CD4-positive, alpha-beta T cell treated with Interleukin-6 at 100 ng/mL for 8 hours (primary cell): ENCODE measurements around the gene CAPN11.

Source experiments
- DNase-seq: peaks from one replicate; pipeline ENCODE4 v3.0.0-alpha.2; 2020; ENCODE audit warnings: mixed read lengths, low spot score

CAPN11 gene

DNA sequence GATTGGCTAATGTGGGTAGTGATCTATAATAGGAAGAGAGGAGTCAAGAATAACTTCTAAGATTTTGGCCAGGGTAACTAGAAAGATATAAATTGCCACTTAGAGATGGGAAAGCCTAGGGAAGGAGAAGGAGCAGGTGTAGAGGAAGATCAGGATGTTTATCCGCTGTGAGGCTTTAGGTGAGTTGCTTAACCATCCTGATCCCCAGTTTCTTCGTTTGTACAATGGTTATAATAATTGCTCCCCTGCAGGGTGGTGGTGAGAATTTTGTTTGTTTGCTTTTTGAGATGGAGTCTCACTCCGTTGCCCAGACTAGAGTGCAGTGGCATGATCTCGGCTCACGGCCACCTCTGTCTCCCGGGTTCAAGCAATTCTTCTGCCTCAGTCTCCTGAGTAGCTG lies 55.7 kb downstream of the CAPN11 start:
- DNase-seq: no peak

GRCh38 chr6:44216677-44217331 lies 58.2 kb downstream of the CAPN11 start, which contains the start of gene MYMX:
TSS of gene MYMX (plus strand) at chr6:44216926. CDS start at chr6:44217472, 546 bp downstream.
- DNase-seq: no peak

DNA sequence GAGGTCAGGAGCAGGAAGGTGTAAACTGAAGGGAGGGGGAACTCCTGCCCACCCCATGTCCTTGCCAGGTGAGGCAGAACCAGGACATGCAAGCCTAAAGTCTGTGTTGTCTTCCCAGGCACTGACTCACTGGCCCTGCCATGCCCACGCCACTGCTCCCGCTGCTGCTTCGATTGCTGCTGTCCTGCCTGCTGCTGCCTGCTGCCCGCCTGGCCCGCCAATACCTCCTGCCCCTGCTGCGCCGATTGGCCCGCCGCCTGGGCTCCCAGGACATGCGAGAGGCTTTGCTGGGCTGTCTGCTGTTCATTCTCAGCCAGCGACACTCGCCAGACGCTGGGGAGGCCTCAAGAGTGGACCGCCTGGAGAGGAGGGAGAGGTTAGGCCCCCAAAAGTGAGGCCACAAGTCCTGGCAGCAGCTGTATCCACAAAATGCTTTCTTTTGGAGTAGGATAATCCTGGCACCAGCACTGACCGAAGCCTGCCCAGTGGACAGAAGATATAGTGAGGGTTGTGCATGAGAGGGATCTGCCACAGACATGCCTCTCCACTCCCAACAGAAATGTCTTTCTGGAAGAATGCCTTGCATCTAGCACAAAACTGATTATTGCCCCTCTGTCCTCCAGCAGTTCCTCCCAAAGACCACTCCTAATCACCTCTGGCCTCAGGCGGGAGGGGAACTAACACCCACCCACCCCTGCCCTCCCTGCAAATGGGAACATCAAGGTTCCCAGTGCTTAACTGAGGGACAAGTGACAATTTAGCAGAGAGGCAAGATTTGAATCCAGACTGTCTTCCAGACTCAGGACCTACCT lies 58.9 kb downstream of the CAPN11 start:
- DNase-seq: no peak

DNA sequence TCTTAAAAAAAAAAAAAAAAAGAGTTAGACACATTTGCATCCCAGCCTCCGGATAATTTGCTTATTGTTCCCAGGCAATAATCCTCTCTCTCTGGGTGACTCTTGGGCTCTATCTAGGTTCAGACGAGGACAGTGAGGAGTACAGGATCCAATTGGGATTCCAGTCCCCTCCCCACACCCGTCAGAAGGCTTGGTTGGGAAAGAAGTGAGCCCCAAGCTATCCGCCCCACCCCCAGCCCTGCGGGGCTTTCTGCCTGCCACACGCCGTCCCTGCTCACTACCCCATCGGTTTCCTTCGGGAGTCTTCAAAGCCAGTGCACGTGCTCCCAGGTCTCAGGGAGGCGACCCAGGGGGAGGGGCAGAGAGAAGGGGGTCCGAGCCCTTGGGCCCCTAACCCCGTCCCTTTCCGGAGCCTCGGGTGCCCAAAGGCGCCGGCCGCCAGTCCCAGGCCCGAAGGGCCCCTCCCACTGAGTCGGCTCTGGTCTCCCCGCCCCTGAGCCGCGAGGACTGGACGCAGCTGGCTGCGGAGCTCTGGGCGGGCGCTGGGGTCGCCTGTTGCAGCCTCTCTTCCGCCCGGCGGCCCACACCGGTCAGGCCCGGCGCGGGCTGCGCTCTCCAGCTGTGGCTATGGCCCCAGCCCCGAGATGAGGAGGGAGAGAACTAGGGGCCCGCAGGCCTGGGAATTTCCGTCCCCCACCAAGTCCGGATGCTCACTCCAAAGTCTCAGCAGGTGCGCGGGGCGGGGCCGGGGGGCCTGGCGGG lies 60.6 kb downstream of the CAPN11 start:
- no peak for DNase-seq

GRCh38 chr6:44219815-44220784 lies 61.5 kb downstream of the CAPN11 start:
- DNase-seq: no peak

DNA sequence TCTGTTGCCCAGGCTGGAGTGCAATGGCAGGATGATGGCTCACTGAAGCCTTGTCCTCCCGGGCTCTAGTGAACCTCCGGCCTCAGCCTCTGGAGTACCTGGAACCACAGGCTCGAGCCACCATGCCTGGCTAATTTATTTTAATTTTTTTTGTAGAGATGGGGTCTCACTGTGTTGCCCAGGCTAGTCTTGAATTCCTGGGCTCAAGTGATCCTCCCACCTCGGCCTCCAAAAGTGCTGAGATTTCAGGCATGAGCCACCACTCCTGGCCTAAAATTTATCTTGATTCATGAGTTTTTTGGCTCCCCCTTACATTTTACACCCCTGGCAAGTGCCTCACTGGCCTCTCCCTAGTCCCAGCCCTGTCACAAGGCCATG lies 62.3 kb downstream of the CAPN11 start:
- DNase-seq: no peak

DNA sequence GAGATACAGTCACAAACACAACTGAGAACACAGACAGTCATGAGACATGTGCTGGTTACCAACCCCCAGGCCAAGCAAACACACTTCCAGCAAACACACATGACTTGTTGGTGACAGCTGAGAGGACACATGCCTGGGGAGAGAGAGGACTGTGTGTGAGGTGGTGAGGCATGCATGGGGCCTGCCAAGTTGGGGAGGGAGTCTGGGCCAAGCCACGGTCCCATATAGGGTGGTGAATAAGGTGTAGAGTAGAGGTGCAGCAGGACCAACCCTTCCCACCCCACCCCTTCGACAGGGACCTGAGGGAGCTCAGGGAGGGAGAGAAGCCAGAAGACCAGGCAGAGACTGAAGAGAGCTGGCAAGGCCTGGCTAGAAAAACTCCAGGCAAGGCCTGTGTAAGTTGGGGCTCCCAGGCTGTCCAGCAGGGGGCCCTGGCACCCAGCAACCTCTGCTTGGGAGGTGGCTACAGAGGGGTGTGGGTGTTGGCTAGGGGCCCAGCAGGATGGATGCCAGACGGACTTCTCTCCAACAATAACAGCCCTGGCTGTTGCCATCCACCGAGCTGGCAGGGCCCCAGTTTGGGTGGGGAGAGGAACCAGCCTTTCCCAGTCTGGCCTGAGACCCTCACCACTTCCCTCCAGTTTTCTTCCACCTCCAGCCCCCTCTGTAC lies 62.8 kb downstream of the CAPN11 start:
- peak; percentile 70 for DNase-seq

DNA sequence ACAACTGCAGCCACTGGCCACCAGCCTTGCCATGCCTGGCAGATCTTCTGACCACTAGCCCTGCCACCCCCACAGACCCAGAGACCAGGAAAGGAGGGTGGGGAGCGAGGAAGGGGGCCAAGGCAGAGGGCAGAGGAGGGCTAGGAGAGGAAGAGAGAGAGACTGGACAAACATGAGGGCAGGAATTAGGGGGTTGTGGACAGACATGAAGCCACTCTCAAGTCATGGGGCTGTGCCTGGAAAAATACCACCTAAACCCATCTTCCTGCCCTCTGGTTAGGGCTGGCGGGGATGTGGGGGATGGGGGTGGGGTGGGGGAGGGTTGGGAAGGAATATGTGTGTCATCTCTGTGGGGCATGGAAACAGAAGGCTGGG lies 63.3 kb downstream of the CAPN11 start:
- DNase-seq: no peak

DNA sequence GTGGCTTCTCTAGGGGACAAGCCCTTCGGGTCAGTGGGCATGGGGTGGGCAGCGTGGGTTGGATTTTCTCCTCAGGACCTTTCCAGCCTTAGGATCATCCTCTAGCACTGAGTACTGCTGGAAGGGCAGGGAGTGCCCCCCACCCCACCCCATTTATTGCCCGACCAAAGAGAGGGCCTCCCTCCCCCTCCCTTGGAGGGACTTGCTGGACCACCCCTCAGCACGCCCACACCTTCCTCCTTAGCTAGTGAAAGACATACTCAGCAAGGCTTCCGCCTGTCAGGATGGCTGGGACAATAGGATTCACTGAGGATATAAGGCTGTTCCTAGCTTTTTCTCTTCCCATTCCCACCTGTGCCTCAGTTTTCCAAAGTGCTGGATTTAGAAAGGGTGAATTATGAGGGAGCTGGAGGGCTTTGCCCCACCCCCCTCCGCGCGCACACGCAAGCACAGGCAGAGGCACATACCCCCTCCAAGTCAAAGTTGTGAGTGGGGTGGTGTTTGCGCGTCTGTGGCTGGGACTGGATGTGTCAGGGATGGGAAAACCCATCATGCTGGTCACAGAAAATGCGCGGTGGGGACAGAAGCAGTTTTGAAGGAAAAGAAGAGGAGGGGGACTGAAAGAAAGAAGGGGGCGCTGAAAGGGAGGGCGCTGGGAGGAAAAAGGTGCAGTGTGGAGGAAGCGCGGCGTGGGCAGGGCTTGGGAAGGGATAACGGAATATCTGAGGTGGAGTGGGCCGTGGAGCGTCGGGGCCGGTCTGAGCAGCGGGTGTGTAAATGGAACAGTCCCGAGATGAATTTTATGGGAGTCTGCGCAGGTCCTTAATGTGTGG lies 64.1 kb downstream of the CAPN11 start:
- no peak for DNase-seq

DNA sequence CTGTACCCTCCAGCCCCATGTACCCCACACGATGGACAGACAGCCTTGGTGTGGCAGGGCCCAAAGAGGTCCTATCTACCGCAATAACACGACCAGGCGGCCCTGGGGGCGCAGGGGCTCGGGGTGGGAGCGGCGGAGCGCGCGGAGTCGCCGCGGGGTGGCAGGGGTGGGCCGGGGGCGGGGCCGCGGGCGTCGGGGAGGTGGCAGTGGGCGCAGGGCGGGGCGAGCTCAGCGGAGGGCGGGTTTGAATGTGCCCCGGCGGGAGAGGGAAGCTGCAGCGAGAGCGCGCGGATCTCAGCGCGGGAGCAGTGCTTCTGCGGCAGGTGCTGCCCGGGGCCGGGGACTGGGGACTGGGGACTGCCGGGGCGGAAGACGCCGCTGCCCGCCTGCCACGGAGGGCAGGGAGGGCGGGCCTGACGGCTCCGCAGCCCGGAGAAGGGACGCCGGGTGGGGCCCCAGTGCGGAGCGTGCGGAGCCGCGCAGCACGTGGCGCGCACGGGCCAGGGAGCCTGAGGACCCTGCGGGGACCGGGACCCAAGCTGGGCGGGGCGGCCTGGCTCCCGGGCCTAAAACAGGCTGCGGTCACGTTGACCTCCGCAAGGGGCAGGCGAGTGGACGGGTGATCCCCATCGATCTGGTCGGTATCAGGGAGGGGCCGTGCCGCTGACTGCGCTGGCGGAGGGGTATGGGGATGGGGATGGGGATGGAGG lies 64.9 kb downstream of the CAPN11 start, which contains the start of gene SLC29A1:
TSS of gene SLC29A1 (plus strand) at position 277 of the 710 bp plus-strand sequence. CDS start 3,719 bp downstream, outside the sequence.
- DNase-seq: peak; percentile 82

- no peak for DNase-seq
Measured at GRCh38 chr6:44224029-44224964, 65.7 kb downstream of the CAPN11 start.

- DNase-seq: no peak
Measured at GRCh38 chr6:44224965-44225305, 66.3 kb downstream of the CAPN11 start.

- DNase-seq: no peak
Measured at GRCh38 chr6:44225579-44226325, 67.1 kb downstream of the CAPN11 start.

DNA sequence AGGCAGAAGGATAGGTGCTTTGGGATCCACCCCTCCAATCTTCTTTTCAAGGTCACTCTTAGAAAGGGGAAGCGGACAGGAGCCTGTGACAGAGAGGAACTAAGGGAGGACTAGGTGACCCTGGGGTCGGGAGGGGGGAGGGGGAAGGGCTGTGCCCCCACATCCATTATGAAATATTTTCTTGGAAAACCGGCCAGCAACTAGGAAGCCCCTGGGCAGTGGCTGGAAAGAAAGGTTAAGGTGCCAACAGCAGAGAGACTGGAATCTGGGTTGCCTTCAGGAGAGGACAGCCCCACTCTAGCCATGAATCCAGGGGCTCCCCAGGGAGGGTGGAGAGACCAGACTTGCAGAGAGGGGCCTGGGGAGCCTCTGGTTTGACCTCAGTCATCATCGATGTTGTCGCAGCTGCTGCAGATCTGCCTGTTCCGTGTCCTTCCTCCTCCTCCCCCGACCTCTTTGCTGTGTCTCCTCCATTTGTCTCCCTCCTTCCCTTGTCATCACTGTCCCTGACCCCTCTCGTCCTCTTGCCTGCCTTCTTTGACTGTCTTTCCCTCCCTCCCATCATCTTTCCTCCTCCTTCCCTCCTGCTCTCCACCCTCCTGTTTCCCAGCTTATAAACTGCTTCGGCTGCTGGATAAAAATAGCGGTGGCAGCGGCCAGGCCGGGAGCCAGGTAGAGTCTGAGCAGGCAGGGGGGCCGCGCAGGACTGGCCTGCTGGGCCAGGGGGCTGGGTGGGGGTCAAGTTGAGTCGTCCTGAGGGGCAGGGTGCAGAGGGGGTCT lies 67.9 kb downstream of the CAPN11 start:
- no peak for DNase-seq

DNA sequence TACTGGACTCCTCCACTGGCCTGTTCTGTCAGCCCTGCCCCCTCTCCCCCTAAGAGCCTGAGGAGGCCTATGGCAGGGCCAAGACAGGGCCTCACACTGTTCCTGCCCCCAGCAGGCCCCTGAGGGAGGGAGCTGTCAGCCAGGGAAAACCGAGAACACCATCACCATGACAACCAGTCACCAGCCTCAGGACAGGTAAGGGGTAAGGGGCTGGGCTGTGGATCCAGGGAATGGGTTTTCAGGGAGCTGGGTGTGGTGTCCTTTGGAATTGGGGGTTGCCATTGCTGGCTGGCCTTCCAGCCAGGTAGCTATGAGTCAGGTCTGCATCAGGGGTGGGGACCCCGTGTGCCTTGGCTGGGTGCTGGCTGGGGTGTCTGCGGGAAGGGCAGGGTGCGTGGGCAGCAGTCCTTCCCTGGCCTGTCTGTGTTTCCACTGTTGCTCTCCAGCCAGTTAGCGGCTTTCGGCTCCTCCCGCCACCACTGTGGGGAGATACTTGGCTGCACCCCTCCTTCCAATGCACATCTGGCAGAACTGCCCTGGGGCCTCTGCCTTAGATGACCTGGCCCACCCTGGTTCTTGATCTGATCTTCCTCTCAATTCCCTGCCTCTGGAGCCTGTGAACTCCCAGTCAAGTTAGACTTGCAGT lies 68.7 kb downstream of the CAPN11 start:
- no peak for DNase-seq

DNA sequence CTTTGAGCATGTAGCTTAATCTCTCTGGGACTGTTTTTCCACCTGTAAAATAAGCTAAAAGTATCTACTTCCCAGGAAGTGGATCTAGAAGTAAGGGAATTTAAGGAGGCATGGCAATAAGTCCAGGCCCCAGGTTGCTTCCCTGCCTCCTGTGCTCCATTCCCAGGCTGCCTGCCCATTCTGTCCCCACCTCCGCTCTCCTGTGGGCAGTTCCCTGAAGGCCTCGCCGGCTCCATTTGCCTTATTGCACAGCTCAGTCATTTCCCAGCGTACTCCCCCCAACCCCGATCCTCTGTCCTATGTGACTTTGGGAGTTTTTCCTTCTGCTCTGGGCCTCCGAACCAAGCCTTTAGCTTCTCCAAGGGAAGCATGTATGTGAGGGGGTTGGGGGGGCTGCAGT lies 69.4 kb downstream of the CAPN11 start:
- no peak for DNase-seq
